Endothelial cell (in vitro differentiated cells): ENCODE measurements around the gene CRTC3. TPM values are rescaled to one million over a fixed set of nuclear protein-coding genes. Genes with fewer than 3 reads are reported as not detected.

Experiments used
- DNase-seq: peaks from one replicate; pipeline ENCODE4 v3.0.0; 2021; ENCODE audit warnings: low spot score
- H3K27ac Mint-ChIP-seq: one replicate; pipeline ENCODE4 v1.8.0; 2021; ENCODE audit warnings: mixed read lengths, inconsistent platforms; ENCODE audit not compliant: unreplicated experiment
- H3K27me3 Mint-ChIP-seq: one replicate; pipeline ENCODE4 v1.8.0; 2021; ENCODE audit warnings: mild to moderate bottlenecking, moderate library complexity, mixed read lengths, inconsistent platforms; ENCODE audit not compliant: unreplicated experiment
- H3K36me3 Mint-ChIP-seq: one replicate; pipeline ENCODE4 v1.8.0; 2021; ENCODE audit warnings: mild to moderate bottlenecking, low read depth, mixed read lengths, inconsistent platforms; ENCODE audit not compliant: unreplicated experiment
- H3K4me1 Mint-ChIP-seq: one replicate; pipeline ENCODE4 v1.8.0; 2021; ENCODE audit warnings: mild to moderate bottlenecking, mixed read lengths, inconsistent platforms; ENCODE audit not compliant: unreplicated experiment
- H3K4me3 Mint-ChIP-seq: one replicate; pipeline ENCODE4 v1.8.0; 2021; ENCODE audit warnings: mild to moderate bottlenecking, mixed read lengths, inconsistent platforms; ENCODE audit not compliant: unreplicated experiment
- H3K9me3 Mint-ChIP-seq: one replicate; pipeline ENCODE4 v1.8.0; 2021; ENCODE audit warnings: mixed read lengths, inconsistent platforms; ENCODE audit not compliant: unreplicated experiment
- CTCF ChIP-seq: fragments of 200-600 bp; sonication (generic); IDR thresholded peaks from one replicate; pipeline ENCODE4 v1.5.0; 2021; ENCODE audit warnings: antibody characterized with exemption; ENCODE audit not compliant: unreplicated experiment
- total RNA-seq: library from RNA; stranded (reverse); fragmentation: NEBNext Ultra II Directional; extraction: Animal tissue kit (Norgen Biotek cat#: 25700); gene quantifications from one replicate; pipeline ENCODE4 v1.2.1, GENCODE V29; 2021; ENCODE audit not compliant: unreplicated experiment

The CRTC3 gene
- total RNA-seq, 1 donor from 2014 or later: 27.1 TPM

DNA sequence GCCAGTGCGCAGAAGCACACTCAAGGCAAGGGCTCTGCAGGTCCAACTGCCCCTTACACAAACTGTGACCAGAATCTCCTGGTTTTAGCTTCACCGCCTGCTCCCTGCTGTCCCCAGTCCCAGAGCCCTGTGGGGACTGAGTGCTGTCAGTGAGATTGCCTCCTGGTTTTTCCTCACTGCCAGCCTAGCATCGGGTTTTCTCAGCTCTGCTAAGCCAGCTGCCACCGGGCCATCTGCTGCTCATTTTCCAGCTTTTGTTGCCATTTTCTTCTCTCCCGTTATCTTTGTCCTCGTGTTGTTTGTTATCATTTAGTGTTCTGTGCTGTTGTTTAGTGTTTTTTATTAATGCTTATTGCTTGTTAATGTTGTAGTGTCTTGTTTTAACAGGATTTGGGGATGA lies 108.0 kb downstream of the CRTC3 start:
- no peak for DNase-seq
- Mint-ChIP-seq H3K36me3 (peaks cover 19% of the 10 kb centered on the region), H3K27me3 (peaks cover 4% of the 10 kb centered on the region), H3K4me3 (no peak overlapping the region), H3K4me1 (peaks cover 3% of the 10 kb centered on the region), H3K27ac (no peak overlapping the region), H3K9me3 (no peaks in the 10 kb centered on the region)
- TF ChIP-seq CTCF: no peak

GRCh38 chr15:90638201-90638691 lies 108.5 kb downstream of the CRTC3 start:
- Mint-ChIP-seq H3K4me1 (peaks cover 3% of the 10 kb centered on the region), H3K27ac (no peak overlapping the region), H3K27me3 (peaks cover 4% of the 10 kb centered on the region), H3K4me3 (no peak overlapping the region), H3K9me3 (no peaks in the 10 kb centered on the region), H3K36me3 (peaks cover 23% of the 10 kb centered on the region)
- no peak for TF ChIP-seq CTCF
- no peak for DNase-seq

DNA sequence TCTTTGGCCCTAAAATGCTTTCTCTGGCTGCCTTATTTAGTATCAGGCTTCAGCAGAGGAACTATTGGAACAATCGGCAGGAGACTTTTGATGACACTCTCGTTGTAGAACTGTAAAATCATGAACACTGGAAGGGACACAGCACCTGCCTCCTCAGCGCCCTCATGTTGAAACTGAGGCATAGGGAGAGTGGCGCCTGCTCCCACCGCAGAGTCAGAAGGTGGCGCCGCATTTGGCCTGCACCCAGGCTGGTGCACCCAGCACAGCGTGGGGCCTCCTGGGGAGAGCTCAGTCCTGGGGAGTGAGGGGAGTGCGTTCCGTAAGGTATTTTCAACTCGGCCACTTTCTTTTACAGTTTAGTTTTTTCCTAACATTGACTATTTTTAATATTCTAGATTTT lies 109.2 kb downstream of the CRTC3 start:
- H3K4me3 Mint-ChIP-seq: no peak overlapping the region
- peaks cover 3% of the 10 kb centered on the region for H3K4me1 Mint-ChIP-seq
- H3K9me3 Mint-ChIP-seq: no peaks in the 10 kb centered on the region
- no peak for DNase-seq
- H3K27ac Mint-ChIP-seq: no peak overlapping the region
- peaks cover 4% of the 10 kb centered on the region for H3K27me3 Mint-ChIP-seq
- no peak for TF ChIP-seq CTCF
- peaks cover 28% of the 10 kb centered on the region for H3K36me3 Mint-ChIP-seq

DNA sequence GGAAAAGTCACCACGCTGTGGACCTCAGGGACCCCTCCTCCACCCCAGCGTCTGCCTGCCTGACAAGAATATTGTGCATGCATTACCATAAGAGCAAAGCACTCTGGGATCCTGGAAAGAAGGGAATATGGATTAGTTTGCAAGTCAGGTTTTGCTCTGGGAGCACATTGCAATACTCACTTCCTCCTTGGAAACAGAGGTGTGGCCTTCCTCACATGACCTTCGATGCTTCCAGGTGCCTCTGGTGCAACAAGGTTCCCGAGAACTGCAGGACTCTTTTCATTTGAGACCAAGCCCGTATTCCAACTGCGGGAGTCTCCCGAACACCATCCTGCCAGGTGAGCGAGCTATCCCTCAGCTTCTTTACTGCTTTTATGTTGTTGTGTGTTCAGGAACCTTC lies 111.1 kb downstream of the CRTC3 start:
- Mint-ChIP-seq H3K27ac (no peak overlapping the region), H3K4me3 (no peak overlapping the region), H3K27me3 (peaks cover 7% of the 10 kb centered on the region), H3K4me1 (peaks cover 15% of the 10 kb centered on the region), H3K36me3 (peaks cover 32% of the 10 kb centered on the region), H3K9me3 (no peaks in the 10 kb centered on the region)
- no peak for DNase-seq
- no peak for TF ChIP-seq CTCF

DNA sequence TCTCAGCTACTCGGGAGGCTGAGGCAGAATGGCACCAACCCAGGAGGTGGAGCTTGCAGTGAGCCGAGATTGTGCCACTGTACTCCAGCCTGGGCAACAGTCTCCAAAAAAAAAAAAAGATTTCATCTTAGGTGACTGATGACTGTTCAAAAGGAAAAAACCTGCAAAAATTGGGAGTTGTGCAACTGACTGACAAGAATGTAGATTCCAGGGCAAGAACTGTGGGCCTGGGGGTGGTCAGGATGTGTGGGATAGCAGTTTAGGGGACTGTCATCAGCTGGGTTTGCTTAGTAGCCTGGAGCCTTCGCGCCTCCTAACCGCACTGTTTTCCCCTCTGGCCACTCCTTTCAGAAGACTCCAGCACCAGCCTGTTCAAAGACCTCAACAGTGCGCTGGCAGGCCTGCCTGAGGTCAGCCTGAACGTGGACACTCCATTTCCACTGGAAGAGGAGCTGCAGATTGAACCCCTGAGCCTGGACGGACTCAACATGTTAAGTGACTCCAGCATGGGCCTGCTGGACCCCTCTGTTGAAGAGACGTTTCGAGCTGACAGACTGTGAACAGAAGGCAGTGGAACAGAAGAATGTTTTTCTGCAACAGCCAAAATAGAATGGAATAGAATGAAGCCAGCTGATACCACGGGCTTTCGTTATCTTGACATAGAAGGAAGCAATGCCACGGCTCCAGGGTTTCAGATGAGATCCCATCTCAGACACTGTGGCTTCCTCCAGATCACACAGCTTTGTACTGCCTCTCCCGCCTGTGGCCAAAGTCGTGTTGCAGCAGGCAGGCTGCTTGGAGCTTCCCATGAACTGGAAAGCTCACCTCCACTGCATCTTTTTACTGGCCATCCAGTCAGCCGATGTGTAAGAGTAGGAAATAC lies 112.1 kb downstream of the CRTC3 start:
- H3K9me3 Mint-ChIP-seq: no peaks in the 10 kb centered on the region
- H3K27ac Mint-ChIP-seq: no peak overlapping the region
- H3K4me1 Mint-ChIP-seq: peaks cover 20% of the 10 kb centered on the region
- no peak overlapping the region for H3K4me3 Mint-ChIP-seq
- DNase-seq: no peak
- H3K27me3 Mint-ChIP-seq: peaks cover 7% of the 10 kb centered on the region
- peaks cover 32% of the 10 kb centered on the region for H3K36me3 Mint-ChIP-seq
- no peak for TF ChIP-seq CTCF
